Suprapubic skin (tissue), 4 donors: ENCODE data around the gene THOC2.

Experiments
- CTCF ChIP-seq, 2 donors: fragments of 200-600 bp in 1 of 2; fragments of 450-650 bp in 1 of 2; sonication (generic) in 1 of 2; IDR thresholded peaks; one replicate each; pipeline ENCODE4 v1.5.1; 2016 to 2019; ENCODE audit warnings: antibody characterized with exemption in 2 of 2, mild to moderate bottlenecking in 1 of 2, moderate library complexity in 1 of 2
- POLR2A ChIP-seq, 2 donors: fragments of 450-650 bp; IDR thresholded peaks; one replicate each; pipeline ENCODE4 v1.6.1; 2017; ENCODE audit warnings: antibody characterized with exemption in 2 of 2, mild to moderate bottlenecking in 2 of 2, moderate library complexity in 2 of 2
- POLR2AphosphoS5 ChIP-seq, 3 donors: sonication (generic); formaldehyde crosslinking; IDR thresholded peaks; one replicate each; pipeline ENCODE4 v1.6.1; 2017; ENCODE audit warnings: antibody characterized with exemption in 3 of 3

- TF ChIP-seq POLR2A (IDR thresholded peaks at IDR 0.05), result no peak
- TF ChIP-seq CTCF (IDR thresholded peaks at IDR 0.05), result no peak
- no peak for TF ChIP-seq POLR2AphosphoS5 (IDR thresholded peaks at IDR 0.05)
Measured at GRCh38 chrX:123720486-123720885, 12.4 kb downstream of the THOC2 start.
